GM23248 (cell line): ENCODE results near the gene SSTR5. TPM values are rescaled to one million over a fixed set of nuclear protein-coding genes. Genes with fewer than 3 reads are reported as not detected.

ENCODE experiments used
- DNase-seq: peaks from one replicate; pipeline ENCODE4 v3.0.0-alpha.2; 2015
- H2AFZ ChIP-seq: fragments of 200-600 bp; sonication (generic); 2 replicates; pipeline ENCODE4 v1.6.1; 2016; ENCODE audit warnings: antibody characterized with exemption
- H3F3A ChIP-seq: fragments of 200-600 bp; sonication (generic); 2 replicates; pipeline ENCODE4 v1.6.1; 2016; ENCODE audit warnings: mild to moderate bottlenecking, antibody characterized with exemption, mixed run types; ENCODE audit not compliant: insufficient read depth
- H3K27ac ChIP-seq: fragments of 200-600 bp; sonication (generic); 2 replicates; pipeline ENCODE4 v1.5.1; 2016; ENCODE audit warnings: mild to moderate bottlenecking
- H3K27me3 ChIP-seq: fragments of 200-600 bp; sonication (generic); replicated peaks from 2 replicates; pipeline ENCODE4 v1.6.1; 2016; ENCODE audit warnings: mild to moderate bottlenecking; ENCODE audit not compliant: insufficient read depth
- H3K36me3 ChIP-seq: fragments of 200-600 bp; sonication (generic); 2 replicates; pipeline ENCODE4 v1.6.1; 2016; ENCODE audit warnings: low read depth, mild to moderate bottlenecking
- H3K4me1 ChIP-seq: fragments of 200-600 bp; sonication (generic); 2 replicates; pipeline ENCODE4 v1.6.1; 2016; ENCODE audit warnings: mild to moderate bottlenecking; ENCODE audit not compliant: insufficient read depth
- H3K4me2 ChIP-seq: fragments of 200-600 bp; sonication (generic); one replicate; pipeline ENCODE4 v1.6.1; 2016; ENCODE audit warnings: mild to moderate bottlenecking; ENCODE audit not compliant: unreplicated experiment
- H3K4me3 ChIP-seq: fragments of 200-600 bp; sonication (generic); 2 replicates; pipeline ENCODE4 v1.5.1; 2016; ENCODE audit warnings: mild to moderate bottlenecking
- H3K79me2 ChIP-seq: fragments of 200-600 bp; sonication (generic); 2 replicates; pipeline ENCODE4 v1.6.1; 2016; ENCODE audit warnings: mild to moderate bottlenecking; ENCODE audit not compliant: insufficient read depth
- H3K9ac ChIP-seq: fragments of 200-600 bp; sonication (generic); 2 replicates; pipeline ENCODE4 v1.6.1; 2016; ENCODE audit warnings: mild to moderate bottlenecking
- H3K9me2 ChIP-seq: fragments of 200-600 bp; sonication (generic); 2 replicates; pipeline ENCODE4 v1.6.1; 2016; ENCODE audit warnings: mixed run types, mild to moderate bottlenecking, moderate library complexity; ENCODE audit not compliant: insufficient read depth
- H3K9me3 ChIP-seq: fragments of 200-600 bp; sonication (generic); one replicate; pipeline ENCODE4 v1.6.1; 2017; ENCODE audit warnings: low read depth
- H4K20me1 ChIP-seq: fragments of 200-600 bp; sonication (generic); 2 replicates; pipeline ENCODE4 v1.6.0; 2016; ENCODE audit not compliant: insufficient read depth
- EZH2 ChIP-seq: fragments of 200-600 bp; sonication (generic); IDR thresholded peaks from 2 replicates; pipeline ENCODE4 v1.6.1; 2018; ENCODE audit warnings: antibody characterized with exemption, mild to moderate bottlenecking; ENCODE audit not compliant: insufficient read depth, poor library complexity, severe bottlenecking
- EZH2phosphoT487 ChIP-seq: fragments of 200-600 bp; sonication (generic); IDR thresholded peaks from 2 replicates; pipeline ENCODE4 v1.6.1; 2018; ENCODE audit warnings: antibody characterized with exemption, moderate library complexity, mild to moderate bottlenecking, low read depth; ENCODE audit not compliant: insufficient read depth
- WGBS, 2 experiments: methylation state at CpG; one replicate each; pipeline ENCODE4 v1.1.6; 2015 to 2017; ENCODE audit warnings: low lambda C conversion rate in 2 of 2, low coverage in 1 of 2; ENCODE audit errors: missing lambda C conversion rate in 2 of 2; 5-methylcytosine and 5-hydroxymethylcytosine counted together
- in situ Hi-C: fragments of 300-500 bp; cut with MboI; formaldehyde crosslinking; loops from 2 replicates; pipeline ENCODE4 v1.15.0; 2020
- polyA plus RNA-seq: library from polyadenylated mRNA; unstranded; fragments of >200 nt; fragmentation: Nextera tagmentation; extraction: Ambion mirVana; gene quantifications from 2 replicates; pipeline ENCODE4 v1.2.1, GENCODE V29; 2016
- total RNA-seq: library from RNA; depleted of rRNA; stranded (reverse); fragments of >200 nt; shearing (Covaris generic); gene quantifications from 2 replicates; pipeline ENCODE4 v1.2.3, GENCODE V29; 2014

Gene SSTR5
- total and polyA plus RNA-seq, 2 experiments from 2014 or later, result not detected

- Histone ChIP-seq H2AFZ (no peak overlapping the region), H4K20me1 (no peaks in the 10 kb centered on the region), H3K9ac (no peak overlapping the region), H3K4me1 (no peaks in the 10 kb centered on the region), H3K79me2 (no peaks in the 10 kb centered on the region), H3K27me3 (no peaks in the 10 kb centered on the region), H3K9me3 (no peaks in the 10 kb centered on the region), H3K36me3 (no peaks in the 10 kb centered on the region), H3F3A (no peaks in the 10 kb centered on the region), H3K4me3 (no peak overlapping the region), H3K9me2 (no peaks in the 10 kb centered on the region), H3K4me2 (no peak overlapping the region), H3K27ac (no peak overlapping the region)
- WGBS, 2 experiments, result 19 to 20% methylated on average over 12 to 14 of the region's 14 CpGs
- TF ChIP-seq EZH2 (no peak), EZH2phosphoT487 (no peak)
- in situ Hi-C loops, result loop anchor here (25.0 kb wide), 1 partner anchor 241 kb away; the partner anchor contains the start of gene GNG13
- no peak for DNase-seq
Observed at GRCh38 chr16:1053121-1053521, 19.4 kb upstream of the SSTR5 start.

- H3K4me1 ChIP-seq, result no peaks in the 10 kb centered on the region
- no peak overlapping the region for H3K4me2 ChIP-seq
- H3K9ac ChIP-seq, result no peak overlapping the region
- H4K20me1 ChIP-seq, result no peaks in the 10 kb centered on the region
- DNase-seq, result no peak
- no peaks in the 10 kb centered on the region for H3F3A ChIP-seq
- H3K27ac ChIP-seq, result no peak overlapping the region
- 52 to 59% methylated on average over 15 to 21 of the region's 21 CpGs for WGBS, 2 experiments
- no peak overlapping the region for H3K4me3 ChIP-seq
- no peaks in the 10 kb centered on the region for H3K79me2 ChIP-seq
- in situ Hi-C loops, result loop anchor here (25.0 kb wide), 1 partner anchor 242 kb away; the partner anchor contains the start of gene GNG13
- no peaks in the 10 kb centered on the region for H3K27me3 ChIP-seq
- no peak for TF ChIP-seq EZH2
- no peak for TF ChIP-seq EZH2phosphoT487
- no peaks in the 10 kb centered on the region for H3K9me3 ChIP-seq
- H2AFZ ChIP-seq, result no peak overlapping the region
- H3K9me2 ChIP-seq, result no peaks in the 10 kb centered on the region
- H3K36me3 ChIP-seq, result no peaks in the 10 kb centered on the region
Observed at GRCh38 chr16:1053700-1054368, 18.7 kb upstream of the SSTR5 start.

GRCh38 chr16:1054660-1055556, 17.6 kb upstream of the SSTR5 start:
- no peak overlapping the region for H3K9ac ChIP-seq

GRCh38 chr16:1055557-1055924, 17.0 kb upstream of the SSTR5 start:
- 48 to 51% methylated on average over 12 to 13 of the region's 13 CpGs for WGBS, 2 experiments
- no peaks in the 10 kb centered on the region for H3F3A ChIP-seq

More at GRCh38 chr16:1054660-1055556, 17.6 kb upstream of the SSTR5 start:
- DNase-seq, result peak; percentile 80
- Histone ChIP-seq H3K4me2 (no peak overlapping the region), H3K9me3 (no peaks in the 10 kb centered on the region), H4K20me1 (no peaks in the 10 kb centered on the region), H3K36me3 (no peaks in the 10 kb centered on the region), H3K4me3 (no peak overlapping the region), H3K27me3 (no peaks in the 10 kb centered on the region), H3K27ac (no peak overlapping the region), H3K9me2 (no peaks in the 10 kb centered on the region), H3K79me2 (no peaks in the 10 kb centered on the region), H2AFZ (no peak overlapping the region), H3K4me1 (no peaks in the 10 kb centered on the region), H3F3A (no peaks in the 10 kb centered on the region)
- WGBS, 2 experiments, result 11 to 14% methylated on average over 32 to 33 of the region's 34 CpGs
- TF ChIP-seq EZH2phosphoT487 (no peak), EZH2 (no peak)
- in situ Hi-C loops, result loop anchor here (25.0 kb wide), 1 partner anchor 243 kb away; the partner anchor contains the start of gene GNG13

More at GRCh38 chr16:1055557-1055924, 17.0 kb upstream of the SSTR5 start:
- no peaks in the 10 kb centered on the region for H4K20me1 ChIP-seq
- H2AFZ ChIP-seq, result no peak overlapping the region
- in situ Hi-C loops, result loop anchor here (25.0 kb wide), 1 partner anchor 243 kb away; the partner anchor contains the start of gene GNG13
- no peaks in the 10 kb centered on the region for H3K36me3 ChIP-seq
- no peak overlapping the region for H3K27ac ChIP-seq
- H3K4me1 ChIP-seq, result no peaks in the 10 kb centered on the region
- H3K4me3 ChIP-seq, result no peak overlapping the region
- no peak overlapping the region for H3K9ac ChIP-seq
- H3K27me3 ChIP-seq, result no peaks in the 10 kb centered on the region
- H3K79me2 ChIP-seq, result no peaks in the 10 kb centered on the region
- no peak for TF ChIP-seq EZH2phosphoT487
- TF ChIP-seq EZH2, result no peak
- DNase-seq, result no peak
- H3K9me2 ChIP-seq, result no peaks in the 10 kb centered on the region
- no peak overlapping the region for H3K4me2 ChIP-seq
- H3K9me3 ChIP-seq, result no peaks in the 10 kb centered on the region
